HG03469 (cell line): ENCODE measurements around the gene DKC1.
"Not testable (repeated sequence)": the region's sequence is repeated elsewhere in the genome, so short reads cannot be mapped to it uniquely, and the experiment has no call there.

Experiments
- ATAC-seq: cut with Tn5 transposase; IDR thresholded peaks from one replicate; pipeline ENCODE4 v1.9.1; 2021; ENCODE audit warnings: mild to moderate bottlenecking, moderate library complexity, moderate number of reproducible peaks; ENCODE audit not compliant: unreplicated experiment

Gene DKC1

DNA sequence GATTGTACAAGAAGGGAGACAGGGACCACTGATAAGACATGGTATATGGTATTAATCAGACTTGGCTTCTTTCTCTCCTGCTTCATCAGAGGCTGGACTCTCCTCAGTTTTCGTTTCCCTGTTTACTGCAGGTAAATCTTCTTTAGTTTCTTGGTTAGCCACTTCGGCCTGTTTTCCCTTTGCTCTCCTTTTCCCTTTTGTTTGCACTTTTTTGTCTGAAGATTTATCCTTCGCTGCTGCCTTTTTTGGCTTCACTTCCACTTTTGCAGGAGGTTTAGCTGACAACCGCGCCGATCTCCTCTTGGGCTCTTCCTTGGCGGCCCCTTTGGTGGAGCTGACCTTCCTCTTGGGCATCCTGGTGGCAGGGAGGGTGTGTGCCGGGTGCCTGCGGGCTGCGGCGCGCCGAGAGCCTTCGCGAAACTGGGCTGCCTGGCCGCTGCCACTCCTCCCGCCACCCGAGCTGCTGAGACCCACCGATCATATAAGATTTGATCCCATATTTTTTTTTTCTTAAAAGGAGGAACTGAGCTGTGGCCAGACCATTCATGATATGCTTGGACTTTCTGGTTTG is 54.5 kb downstream of the DKC1 start:
- ATAC-seq, result not testable (repeated sequence)

GRCh38 chrX:154818916-154819770 is 56.5 kb downstream of the DKC1 start:
- no peak for ATAC-seq

DNA sequence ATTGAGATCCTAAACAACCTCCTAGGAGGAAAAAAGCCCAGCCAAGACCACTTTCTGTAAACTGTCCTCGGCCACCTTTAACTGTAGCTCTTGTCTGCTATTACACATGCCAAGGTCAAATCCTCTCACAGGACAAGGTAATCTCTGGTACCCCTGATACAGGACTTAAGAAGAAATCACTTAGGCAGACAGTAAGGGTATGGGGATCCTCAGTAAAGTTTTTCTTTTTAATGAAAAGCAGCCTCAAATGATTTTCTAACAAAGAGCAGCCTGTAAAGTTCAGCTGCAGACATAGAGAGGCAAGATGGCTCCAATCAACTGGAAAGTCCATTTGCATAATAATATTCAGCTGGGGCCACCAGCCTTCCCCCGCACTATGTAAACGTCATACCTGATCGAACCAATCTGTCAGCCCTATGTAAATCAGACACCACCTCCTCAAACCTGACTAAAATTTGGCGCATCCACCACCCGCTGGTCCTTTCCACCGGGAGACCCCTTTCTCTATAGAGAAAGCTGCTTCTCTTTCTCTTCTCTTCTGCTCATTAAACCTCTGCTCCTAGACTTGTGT is 57.2 kb downstream of the DKC1 start:
- ATAC-seq, result no peak

DNA sequence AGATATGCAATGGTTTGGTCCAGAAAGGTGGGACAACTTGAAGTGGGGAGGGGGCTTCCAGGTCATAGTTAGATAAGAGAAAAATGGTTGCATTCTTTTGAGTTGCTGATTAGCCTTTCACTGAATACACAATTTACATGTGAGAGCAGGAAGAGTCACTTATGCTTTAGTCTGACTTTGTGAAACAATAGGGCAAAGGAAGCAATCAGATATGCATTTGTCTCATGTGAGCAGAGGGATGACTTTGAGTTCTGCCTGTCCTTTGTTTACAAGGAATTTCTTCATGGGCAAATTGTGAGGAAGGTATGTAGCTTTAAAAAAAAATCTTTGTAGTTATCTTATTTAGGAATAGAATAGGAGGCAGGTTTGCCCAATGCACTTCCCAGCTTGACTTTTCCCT is 58.9 kb downstream of the DKC1 start:
- ATAC-seq, result no peak

GRCh38 chrX:154822029-154822428 is 59.4 kb downstream of the DKC1 start:
- ATAC-seq, result no peak

DNA sequence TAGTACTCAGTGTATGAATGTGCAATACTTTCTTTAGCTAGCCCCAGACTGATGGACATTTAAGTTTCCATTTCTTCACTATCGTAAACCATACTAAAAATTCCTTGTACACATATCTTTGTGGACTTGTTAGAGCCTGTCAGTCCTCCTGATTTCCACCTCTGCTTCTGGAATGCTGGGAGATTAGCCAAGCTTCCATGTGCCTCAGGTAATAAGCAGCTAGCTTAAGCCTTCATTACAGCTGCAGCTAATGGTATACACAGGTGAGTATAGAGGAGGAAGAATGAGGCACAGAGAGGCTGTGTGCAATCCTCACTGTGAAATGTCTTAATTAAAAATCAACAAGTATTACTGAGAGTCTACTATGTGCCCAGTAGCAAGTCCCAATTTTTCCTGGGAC is 62.0 kb downstream of the DKC1 start:
- no peak for ATAC-seq

- not testable (repeated sequence) for ATAC-seq
These were observed 62.9 kb downstream of the DKC1 start for GRCh38 chrX:154825586-154825985.
